T47D (cell line): ENCODE data around the gene ASF1B.

Source experiments
- DNase-seq, 2 experiments: peaks; one replicate each; pipeline versions ENCODE4 v3.0.0 to v3.0.0-alpha.2; 2011 to 2012; ENCODE audit warnings: low read depth in 1 of 2, low spot score in 1 of 2
- JUND ChIP-seq: IDR thresholded peaks from 2 replicates; pipeline ENCODE4 v1.6.1; 2012; ENCODE audit warnings: low read depth
- in situ Hi-C: cut with HindIII; loops from 2 replicates; pipeline ENCODE4 v1.10.0; 2016; ENCODE audit warnings: low sequenced_read_pairs, low pct_unique_long_range_greater_than_20kb

ASF1B gene

GRCh38 chr19:14167576-14168138 is 31.3 kb upstream of the ASF1B start:
- no peak for TF ChIP-seq JUND
- no peak for DNase-seq
- in situ Hi-C loops, result no loop called here

- no peak for DNase-seq
- in situ Hi-C loops, result no loop called here
- TF ChIP-seq JUND, result no peak
Observed at GRCh38 chr19:14166999-14167575, 30.7 kb upstream of the ASF1B start.

GRCh38 chr19:14165990-14166830 is 29.8 kb upstream of the ASF1B start:
- TF ChIP-seq JUND, result no peak
- no peak for DNase-seq
- in situ Hi-C loops, result no loop called here

- no peak for DNase-seq
- TF ChIP-seq JUND, result no peak
- in situ Hi-C loops, result no loop called here
Observed at GRCh38 chr19:14164724-14165493, 28.5 kb upstream of the ASF1B start.

- no peak for DNase-seq
- no peak for TF ChIP-seq JUND
- in situ Hi-C loops, result no loop called here
Observed at GRCh38 chr19:14164082-14164481, 27.7 kb upstream of the ASF1B start.

- TF ChIP-seq JUND, result no peak
- in situ Hi-C loops, result no loop called here
- no peak for DNase-seq
Observed at GRCh38 chr19:14162871-14163297, 26.5 kb upstream of the ASF1B start.

- in situ Hi-C loops, result no loop called here
- no peak for TF ChIP-seq JUND
- no peak for DNase-seq
Observed at GRCh38 chr19:14161305-14161704, 24.9 kb upstream of the ASF1B start.

- DNase-seq, result no peak
- TF ChIP-seq JUND, result no peak
- in situ Hi-C loops, result no loop called here
Observed at GRCh38 chr19:14160017-14160703, 23.8 kb upstream of the ASF1B start.

GRCh38 chr19:14159059-14159458 is 22.7 kb upstream of the ASF1B start:
- no peak for DNase-seq
- no peak for TF ChIP-seq JUND
- in situ Hi-C loops, result no loop called here

- in situ Hi-C loops, result no loop called here
- no peak for DNase-seq
- TF ChIP-seq JUND, result no peak
Observed at GRCh38 chr19:14158276-14159023, 22.1 kb upstream of the ASF1B start.

GRCh38 chr19:14156971-14157717 is 20.8 kb upstream of the ASF1B start:
- no peak for TF ChIP-seq JUND
- DNase-seq, result no peak
- in situ Hi-C loops, result no loop called here

GRCh38 chr19:14156122-14156521 is 19.7 kb upstream of the ASF1B start:
- TF ChIP-seq JUND, result no peak
- in situ Hi-C loops, result no loop called here

More at GRCh38 chr19:14156122-14156521, 19.7 kb upstream of the ASF1B start:
- DNase-seq, result no peak
